SJCRH30 (cell line): Measurements from ENCODE around the gene KLF15. TPM values are rescaled to one million over a fixed set of nuclear protein-coding genes. Genes with fewer than 3 reads are reported as not detected.

ENCODE experiments used
- DNase-seq, 2 experiments: peaks; one replicate each; pipeline ENCODE4 v3.0.0-alpha.2; 2015 to 2020
- H3K27ac ChIP-seq: fragments of 250-450 bp; sonication (Bioruptor Pico); 2 replicates; pipeline ENCODE4 v1.5.1; 2020; ENCODE audit warnings: mild to moderate bottlenecking, moderate library complexity
- H3K27me3 ChIP-seq: fragments of 250-450 bp; sonication (Bioruptor Pico); 2 replicates; pipeline ENCODE4 v1.5.1; 2020; ENCODE audit warnings: mild to moderate bottlenecking, moderate library complexity
- H3K36me3 ChIP-seq: fragments of 250-450 bp; sonication (Bioruptor Pico); 2 replicates; pipeline ENCODE4 v1.5.1; 2020; ENCODE audit warnings: mild to moderate bottlenecking, moderate library complexity
- H3K4me1 ChIP-seq: fragments of 250-450 bp; sonication (Bioruptor Pico); 2 replicates; pipeline ENCODE4 v1.5.1; 2020; ENCODE audit warnings: mild to moderate bottlenecking, moderate library complexity
- H3K4me3 ChIP-seq: fragments of 250-450 bp; sonication (Bioruptor Pico); 2 replicates; pipeline ENCODE4 v1.5.1; 2020; ENCODE audit warnings: mild to moderate bottlenecking, moderate library complexity
- H3K9me3 ChIP-seq: fragments of 250-450 bp; sonication (Bioruptor Pico); replicated peaks from 2 replicates; pipeline ENCODE4 v1.5.1; 2020; ENCODE audit warnings: mild to moderate bottlenecking, moderate library complexity
- total RNA-seq: library from RNA; depleted of rRNA; stranded (reverse); fragments of >200 nt; shearing (Covaris generic); gene quantifications from 2 replicates; pipeline ENCODE4 v1.2.3, GENCODE V29; 2014

The KLF15 gene
- total RNA-seq, 1 experiment from 2014 or later = 3.3 TPM

- H3K36me3 ChIP-seq = no peaks in the 10 kb centered on the region
- H3K4me1 ChIP-seq = no peaks in the 10 kb centered on the region
- H3K9me3 ChIP-seq = no peaks in the 10 kb centered on the region
- no peak for DNase-seq
- H3K27me3 ChIP-seq = 0 out of 2 replicates have a peak, but pooled peaks cover 7% of the 10 kb centered on the region
- H3K27ac ChIP-seq = no peak overlapping the region
- no peak overlapping the region for H3K4me3 ChIP-seq
Measured at GRCh38 chr3:126373682-126374601, 16.7 kb upstream of the KLF15 start.

GRCh38 chr3:126373146-126373613 lies 16.0 kb upstream of the KLF15 start:
- Histone ChIP-seq H3K36me3 (no peaks in the 10 kb centered on the region), H3K4me3 (no peak overlapping the region), H3K4me1 (no peaks in the 10 kb centered on the region), H3K9me3 (no peaks in the 10 kb centered on the region), H3K27ac (no peak overlapping the region), H3K27me3 (0 out of 2 replicates have a peak, but pooled peaks cover 7% of the 10 kb centered on the region)
- DNase-seq = no peak

GRCh38 chr3:126372413-126373145 lies 15.4 kb upstream of the KLF15 start:
- no peaks in the 10 kb centered on the region for H3K36me3 ChIP-seq
- H3K27me3 ChIP-seq = 0 out of 2 replicates have a peak, but pooled peaks cover 7% of the 10 kb centered on the region
- no peaks in the 10 kb centered on the region for H3K9me3 ChIP-seq
- no peaks in the 10 kb centered on the region for H3K4me1 ChIP-seq
- no peak overlapping the region for H3K27ac ChIP-seq
- no peak for DNase-seq
- no peak overlapping the region for H3K4me3 ChIP-seq

- no peak for DNase-seq
- no peaks in the 10 kb centered on the region for H3K36me3 ChIP-seq
Measured at GRCh38 chr3:126371096-126371705, 14.0 kb upstream of the KLF15 start.

GRCh38 chr3:126370606-126371005 lies 13.4 kb upstream of the KLF15 start:
- Histone ChIP-seq H3K27me3 (0 out of 2 replicates have a peak, but pooled peaks cover 4% of the 10 kb centered on the region), H3K36me3 (no peaks in the 10 kb centered on the region), H3K9me3 (no peaks in the 10 kb centered on the region), H3K4me1 (no peaks in the 10 kb centered on the region), H3K27ac (no peak overlapping the region), H3K4me3 (no peak overlapping the region)
- DNase-seq = no peak

More at GRCh38 chr3:126371096-126371705, 14.0 kb upstream of the KLF15 start:
- no peak overlapping the region for H3K27ac ChIP-seq
- no peaks in the 10 kb centered on the region for H3K4me1 ChIP-seq
- no peak overlapping the region for H3K4me3 ChIP-seq
- H3K27me3 ChIP-seq = 0 out of 2 replicates have a peak, but pooled peaks cover 6% of the 10 kb centered on the region
- H3K9me3 ChIP-seq = no peaks in the 10 kb centered on the region

- Histone ChIP-seq H3K9me3 (no peaks in the 10 kb centered on the region), H3K27ac (no peak overlapping the region), H3K4me1 (no peaks in the 10 kb centered on the region), H3K4me3 (no peak overlapping the region), H3K27me3 (0 out of 2 replicates have a peak, but pooled peaks cover 4% of the 10 kb centered on the region), H3K36me3 (no peaks in the 10 kb centered on the region)
- DNase-seq = no peak
Measured at GRCh38 chr3:126370055-126370454, 12.8 kb upstream of the KLF15 start.

GRCh38 chr3:126369490-126369889 lies 12.3 kb upstream of the KLF15 start:
- H3K9me3 ChIP-seq = no peaks in the 10 kb centered on the region
- H3K4me3 ChIP-seq = no peak overlapping the region
- no peaks in the 10 kb centered on the region for H3K36me3 ChIP-seq
- no peaks in the 10 kb centered on the region for H3K27me3 ChIP-seq
- DNase-seq = no peak
- no peaks in the 10 kb centered on the region for H3K4me1 ChIP-seq
- H3K27ac ChIP-seq = no peak overlapping the region

GRCh38 chr3:126367316-126367805 lies 10.2 kb upstream of the KLF15 start:
- DNase-seq = no peak
- no peak overlapping the region for H3K27ac ChIP-seq
- no peaks in the 10 kb centered on the region for H3K36me3 ChIP-seq
- H3K27me3 ChIP-seq = no peaks in the 10 kb centered on the region
- H3K4me3 ChIP-seq = no peak overlapping the region
- H3K9me3 ChIP-seq = no peaks in the 10 kb centered on the region
- H3K4me1 ChIP-seq = no peaks in the 10 kb centered on the region

GRCh38 chr3:126365351-126366277 lies 8.4 kb upstream of the KLF15 start:
- H3K36me3 ChIP-seq = no peaks in the 10 kb centered on the region
- no peak overlapping the region for H3K27ac ChIP-seq
- H3K4me3 ChIP-seq = no peak overlapping the region
- DNase-seq = no peak
- no peaks in the 10 kb centered on the region for H3K27me3 ChIP-seq
- no peaks in the 10 kb centered on the region for H3K9me3 ChIP-seq
- no peaks in the 10 kb centered on the region for H3K4me1 ChIP-seq

- Histone ChIP-seq H3K9me3 (no peaks in the 10 kb centered on the region), H3K36me3 (no peaks in the 10 kb centered on the region), H3K27ac (no peak overlapping the region), H3K4me1 (no peaks in the 10 kb centered on the region), H3K27me3 (no peaks in the 10 kb centered on the region), H3K4me3 (no peak overlapping the region)
- no peak for DNase-seq
Measured at GRCh38 chr3:126364731-126365301, 7.6 kb upstream of the KLF15 start.

GRCh38 chr3:126364130-126364695 lies 7.0 kb upstream of the KLF15 start:
- no peak for DNase-seq
- Histone ChIP-seq H3K4me3 (no peak overlapping the region), H3K36me3 (no peaks in the 10 kb centered on the region), H3K27ac (no peak overlapping the region), H3K4me1 (no peaks in the 10 kb centered on the region), H3K27me3 (no peaks in the 10 kb centered on the region), H3K9me3 (no peaks in the 10 kb centered on the region)

- Histone ChIP-seq H3K4me3 (no peak overlapping the region), H3K4me1 (no peaks in the 10 kb centered on the region), H3K27me3 (no peaks in the 10 kb centered on the region)
Measured at GRCh38 chr3:126361211-126361610, 4.0 kb upstream of the KLF15 start.

GRCh38 chr3:126360714-126361060 lies 3.5 kb upstream of the KLF15 start:
- no peaks in the 10 kb centered on the region for H3K4me1 ChIP-seq
- no peaks in the 10 kb centered on the region for H3K36me3 ChIP-seq
- no peak overlapping the region for H3K4me3 ChIP-seq
- no peak overlapping the region for H3K27ac ChIP-seq
- H3K27me3 ChIP-seq = no peaks in the 10 kb centered on the region
- no peak for DNase-seq
- no peaks in the 10 kb centered on the region for H3K9me3 ChIP-seq

More at GRCh38 chr3:126361211-126361610, 4.0 kb upstream of the KLF15 start:
- no peak overlapping the region for H3K27ac ChIP-seq
- H3K9me3 ChIP-seq = no peaks in the 10 kb centered on the region
- no peaks in the 10 kb centered on the region for H3K36me3 ChIP-seq
- no peak for DNase-seq
